GM18873 (cell line): ENCODE results near the gene PIGW.

Experiments used
- ATAC-seq: cut with Tn5 transposase; IDR thresholded peaks from one replicate; pipeline ENCODE4 v1.9.1; 2021; ENCODE audit warnings: mild to moderate bottlenecking, moderate library complexity, moderate number of reproducible peaks; ENCODE audit not compliant: unreplicated experiment, low FRiP score

PIGW gene

DNA sequence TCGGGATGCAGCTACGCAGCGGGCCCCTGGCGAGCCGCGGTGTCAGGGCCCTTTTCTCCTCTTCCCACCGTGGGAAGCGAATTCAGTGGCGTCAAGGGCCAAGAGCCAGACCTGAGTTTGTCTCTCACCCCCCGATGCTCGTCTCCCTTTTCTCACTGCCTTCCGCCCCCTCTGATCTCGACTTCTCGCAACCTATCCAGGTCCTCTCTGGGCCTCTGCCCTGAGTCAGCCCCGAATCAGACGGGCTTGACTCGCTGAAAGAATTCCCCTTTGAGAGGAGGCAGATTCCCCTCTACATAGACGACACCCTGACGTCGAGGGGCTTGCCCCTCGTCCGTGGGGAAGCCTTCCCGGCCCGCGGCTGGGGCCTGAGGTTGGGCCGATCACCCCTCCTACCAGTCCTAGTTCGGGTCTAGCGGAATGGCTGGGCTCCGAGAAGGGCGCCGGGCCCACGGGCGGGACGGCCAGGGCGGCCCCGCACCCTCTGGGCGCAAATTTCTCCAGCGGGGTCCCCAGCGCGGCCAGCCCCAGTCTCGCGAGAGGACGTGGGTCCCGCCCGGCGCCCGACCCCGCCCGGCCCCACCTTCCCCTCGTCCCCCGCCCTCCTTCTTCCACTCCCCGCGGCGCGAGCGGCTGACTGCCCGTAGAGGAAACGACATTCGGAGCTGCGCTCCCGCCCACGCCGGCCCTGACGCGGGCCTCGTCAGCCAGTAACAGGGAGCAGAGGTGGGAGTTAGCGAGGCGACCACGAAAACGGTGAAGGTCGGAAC is 9.7 kb downstream of the PIGW start, which contains the start of gene GGNBP2:
Gene GGNBP2, plus strand, starts transcription at position 613 of the 770 bp plus-strand sequence. CDS start 806 bp downstream, outside the sequence.
- peak; percentile 35 for ATAC-seq

DNA sequence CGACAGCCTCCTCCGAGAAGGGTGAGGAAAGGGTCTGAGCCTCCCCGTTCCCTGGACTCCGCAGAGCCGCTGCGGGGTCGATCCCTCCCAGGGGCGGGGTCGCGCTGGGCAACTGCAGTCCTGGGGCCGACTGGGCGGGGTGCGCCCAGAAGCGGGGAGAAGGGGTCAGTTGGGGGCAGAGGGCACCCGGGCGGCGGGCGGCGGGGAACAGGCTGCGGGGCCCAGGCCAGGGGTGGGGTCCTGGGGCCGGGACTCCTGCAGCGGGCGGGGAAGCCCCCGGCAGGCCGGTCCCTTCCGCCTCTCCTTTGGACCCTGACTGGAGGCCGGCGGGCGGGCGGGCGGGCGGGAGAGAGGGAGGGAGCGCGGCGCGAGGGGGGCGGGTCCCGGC is 10.3 kb downstream of the PIGW start:
- no peak for ATAC-seq

DNA sequence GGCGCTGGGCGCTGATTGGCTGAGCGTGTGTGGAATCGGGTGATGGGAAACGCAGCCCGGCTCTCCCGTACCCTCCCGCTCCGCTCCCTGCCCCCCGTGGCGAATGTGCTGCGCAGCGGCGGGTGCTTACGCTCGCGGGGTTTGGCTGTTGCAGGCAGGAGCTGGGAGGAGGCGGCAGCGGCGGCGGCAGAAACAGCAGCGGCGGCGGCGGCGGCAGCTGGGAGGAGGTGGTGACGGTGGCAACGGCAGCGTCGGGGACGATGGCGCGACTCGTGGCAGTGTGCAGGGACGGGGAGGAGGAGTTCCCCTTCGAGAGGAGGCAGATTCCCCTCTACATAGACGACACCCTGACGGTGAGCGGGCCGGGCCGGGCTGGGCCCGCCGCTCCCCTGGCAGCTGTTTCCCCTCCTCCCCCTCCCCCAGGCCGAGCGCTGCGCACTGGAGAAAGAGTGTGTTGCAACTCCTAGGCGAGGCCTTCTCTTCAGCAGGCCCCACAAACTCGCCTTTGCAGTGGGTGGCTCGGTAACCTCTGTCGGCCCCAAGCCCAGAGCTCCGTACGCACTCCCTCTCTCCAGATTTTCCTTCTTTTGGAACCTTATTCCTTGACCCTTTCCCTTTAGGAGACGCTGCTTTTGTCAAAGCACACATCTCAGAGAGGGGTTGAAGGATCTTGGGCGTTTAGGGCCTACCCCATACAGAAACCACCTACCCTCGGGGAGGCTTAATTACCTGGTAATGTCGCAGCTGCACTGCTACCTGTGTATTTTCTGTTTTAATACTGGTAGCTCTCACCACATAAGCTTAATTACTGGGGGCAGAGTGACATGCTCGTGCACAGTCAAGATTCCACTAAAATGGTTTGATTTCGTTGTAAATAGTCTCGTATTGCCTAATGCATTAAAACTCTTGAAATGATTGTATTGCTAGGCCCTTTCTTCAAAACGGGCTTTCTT is 11.0 kb downstream of the PIGW start:
- peak; percentile 54 for ATAC-seq

DNA sequence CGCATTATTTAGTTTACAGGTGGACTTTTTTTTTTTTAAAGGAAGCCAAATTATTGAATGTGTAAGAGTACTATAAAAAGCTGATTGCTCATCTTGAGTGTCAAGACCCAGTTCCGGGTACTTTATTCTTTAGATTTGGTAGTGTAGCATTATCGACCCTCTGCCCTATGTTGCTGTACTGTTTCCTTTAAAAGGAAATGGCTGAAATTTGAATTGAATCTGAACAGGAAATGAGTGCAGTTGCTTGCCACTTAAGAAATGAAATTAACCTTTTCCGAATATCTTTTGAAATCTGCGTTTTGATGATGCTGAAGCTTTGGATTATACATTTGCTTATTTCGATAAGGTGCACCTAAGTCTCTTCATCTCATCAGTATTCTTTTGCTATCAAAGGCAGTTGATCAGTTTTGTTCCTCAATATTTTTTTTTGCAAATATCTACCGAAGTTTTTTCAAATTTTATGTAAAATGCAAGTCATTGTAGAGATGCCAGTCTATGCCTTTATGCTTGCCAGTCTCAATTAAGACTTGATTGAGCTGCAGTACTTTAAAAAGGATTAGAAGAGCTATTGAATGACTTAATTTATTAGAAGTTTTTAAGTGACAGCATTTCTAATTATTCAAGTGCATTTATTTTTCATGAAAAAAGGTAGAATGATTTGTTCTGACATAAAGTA is 11.8 kb downstream of the PIGW start:
- no peak for ATAC-seq

DNA sequence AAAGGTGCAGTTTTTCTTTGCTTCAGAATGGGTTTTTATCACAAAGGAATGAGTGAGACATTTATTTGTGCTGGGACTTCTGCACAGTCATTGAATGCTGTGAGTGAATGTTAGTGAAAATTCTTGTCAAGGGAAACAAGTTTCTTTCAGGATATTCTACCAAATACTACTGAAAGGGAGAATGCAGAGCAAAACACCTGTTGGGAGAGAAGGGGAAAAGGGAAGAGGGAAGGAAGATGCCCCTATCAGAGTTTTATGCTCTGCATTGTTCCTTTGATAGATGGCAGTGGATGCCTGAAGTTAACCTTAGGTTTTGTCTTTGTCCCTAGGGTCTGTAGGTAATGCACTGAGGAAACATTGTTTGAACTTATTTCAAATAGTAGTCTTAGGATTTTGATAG is 13.0 kb downstream of the PIGW start:
- ATAC-seq, result no peak

DNA sequence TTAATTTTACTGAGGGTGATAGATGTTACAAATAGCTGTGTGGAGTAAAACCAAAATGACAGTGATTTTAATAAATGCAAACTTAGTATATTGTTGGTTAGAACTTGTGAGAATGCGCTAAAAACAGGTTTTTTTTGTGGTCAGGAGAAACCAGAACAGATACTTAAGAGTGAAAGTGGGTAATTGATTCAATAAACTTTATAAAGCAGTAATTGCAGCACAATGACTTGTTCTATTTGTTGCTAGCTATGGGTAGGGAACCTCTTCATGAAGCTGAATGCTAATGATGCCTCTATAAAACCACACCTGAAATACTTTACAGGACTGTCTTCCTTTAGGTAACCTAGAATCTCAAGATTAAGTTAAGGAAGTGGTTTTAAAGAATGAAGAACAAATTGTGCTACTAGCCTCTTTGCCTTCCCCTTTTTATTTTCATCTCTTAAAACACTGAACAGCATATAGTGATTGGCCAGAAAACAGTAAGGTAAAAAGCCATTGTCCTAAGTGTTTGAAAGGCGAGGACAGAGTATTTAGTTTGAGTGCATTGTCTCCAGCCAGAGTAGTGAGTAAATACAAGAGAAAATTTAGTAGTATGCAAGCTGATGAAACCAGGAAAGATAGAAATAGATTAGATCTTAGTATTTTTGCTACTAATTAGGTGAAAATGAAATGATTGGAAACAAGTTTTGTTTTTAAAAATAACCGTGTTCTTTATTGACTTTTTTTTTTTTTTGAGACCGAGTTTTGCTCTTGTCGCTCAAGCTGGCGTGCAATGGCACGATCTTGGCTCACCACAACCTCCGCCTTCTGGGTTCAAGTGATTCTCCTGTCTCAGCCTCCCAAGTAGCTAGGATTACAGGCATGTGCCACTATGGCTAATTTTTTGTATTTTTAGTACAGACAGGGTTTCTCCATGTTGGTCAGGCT is 16.0 kb downstream of the PIGW start:
- ATAC-seq, result no peak

DNA sequence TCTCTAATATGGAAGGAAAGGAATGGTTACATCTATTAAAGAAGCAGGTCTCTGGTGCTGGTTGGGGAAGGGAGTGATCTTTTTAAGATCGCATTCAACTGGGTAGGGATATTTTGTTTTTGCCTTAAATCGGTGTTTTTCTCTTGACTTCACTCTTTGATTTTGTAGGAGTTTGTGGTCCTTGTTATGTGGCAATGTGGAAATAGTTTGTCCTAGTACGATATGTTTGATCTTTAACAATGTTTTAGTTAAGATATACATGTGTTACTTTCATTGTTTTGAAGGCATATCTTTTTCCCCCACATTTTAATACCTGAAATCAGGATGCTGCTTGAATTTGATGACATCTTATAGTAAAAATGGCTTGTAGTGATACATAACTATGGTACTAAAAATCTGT is 18.7 kb downstream of the PIGW start:
- ATAC-seq, result no peak

DNA sequence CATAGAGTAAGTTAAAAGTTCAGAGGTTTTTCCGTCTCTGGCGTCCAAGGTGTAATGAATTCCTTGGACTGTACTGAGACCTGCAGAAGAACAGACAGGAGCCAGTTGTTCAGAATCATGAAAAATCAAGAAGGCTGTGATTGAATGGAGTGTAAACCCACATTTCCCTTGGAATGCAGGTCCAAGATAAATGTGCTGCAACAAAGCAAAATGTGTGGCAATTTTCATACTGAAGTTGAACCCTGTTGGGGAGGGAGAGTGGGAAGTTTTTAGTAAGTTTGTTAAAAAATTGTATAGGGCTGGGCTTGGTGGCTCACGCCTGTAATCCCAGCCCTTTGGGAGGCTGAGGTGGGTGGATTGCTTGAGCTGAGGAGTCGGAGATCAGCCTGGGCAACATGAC is 31.3 kb downstream of the PIGW start:
- ATAC-seq, result no peak

DNA sequence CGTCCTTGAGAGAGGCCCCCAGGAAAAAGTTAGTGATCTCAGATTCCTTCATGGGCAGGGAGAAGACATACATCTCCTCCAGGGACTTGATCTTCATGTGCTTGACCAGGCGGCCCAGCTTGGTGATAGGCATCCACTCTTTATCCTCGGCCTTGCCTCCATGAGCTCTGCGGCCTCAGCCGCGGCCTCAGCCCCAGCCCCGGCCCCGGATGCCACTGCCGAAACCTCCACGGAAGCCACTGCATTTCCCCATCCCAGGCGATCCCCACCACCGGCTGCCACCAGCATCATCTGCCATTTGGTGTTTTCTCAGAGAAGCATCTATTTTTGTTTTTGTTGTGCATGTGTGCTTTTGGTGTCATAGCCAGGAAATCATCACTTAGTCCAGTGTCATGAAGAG is 40.2 kb downstream of the PIGW start:
- no peak for ATAC-seq

DNA sequence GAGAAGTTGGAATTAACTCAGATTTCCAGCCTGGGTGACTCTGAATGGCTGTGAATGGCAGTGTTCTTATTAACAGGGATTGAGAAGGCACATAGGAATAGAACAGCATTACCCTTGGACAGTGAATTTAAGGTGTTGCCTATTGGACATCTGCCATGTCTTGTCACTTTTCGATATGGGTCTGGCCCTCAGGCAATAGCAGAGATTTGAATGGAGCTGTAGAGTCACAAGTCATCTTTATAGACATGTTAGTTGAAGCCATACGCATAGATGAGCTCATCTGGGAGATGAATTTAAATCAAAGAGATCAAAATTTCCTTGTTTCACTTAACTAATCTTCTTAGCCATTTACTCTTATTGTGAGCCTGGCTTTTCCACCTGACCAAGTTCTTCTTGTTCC is 42.0 kb downstream of the PIGW start:
- ATAC-seq, result no peak

DNA sequence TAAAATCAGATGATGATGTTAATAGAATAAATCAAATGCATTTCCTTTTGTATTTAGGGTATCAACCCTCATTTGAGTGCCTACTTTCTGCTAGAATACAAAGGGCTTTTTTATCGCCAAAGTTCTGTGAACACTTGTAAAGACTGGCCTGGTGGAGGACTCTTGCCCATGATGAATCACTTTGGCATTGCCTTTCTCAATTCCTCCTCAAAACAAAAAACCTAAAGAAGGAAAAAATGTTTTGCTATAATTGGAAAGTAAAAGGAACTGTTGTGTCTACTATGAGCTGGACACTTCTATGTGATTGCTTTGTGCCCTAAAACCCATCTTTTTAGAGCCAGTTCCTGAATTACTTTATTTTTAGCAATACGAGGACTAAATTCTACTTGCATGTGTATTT is 43.9 kb downstream of the PIGW start:
- no peak for ATAC-seq

DNA sequence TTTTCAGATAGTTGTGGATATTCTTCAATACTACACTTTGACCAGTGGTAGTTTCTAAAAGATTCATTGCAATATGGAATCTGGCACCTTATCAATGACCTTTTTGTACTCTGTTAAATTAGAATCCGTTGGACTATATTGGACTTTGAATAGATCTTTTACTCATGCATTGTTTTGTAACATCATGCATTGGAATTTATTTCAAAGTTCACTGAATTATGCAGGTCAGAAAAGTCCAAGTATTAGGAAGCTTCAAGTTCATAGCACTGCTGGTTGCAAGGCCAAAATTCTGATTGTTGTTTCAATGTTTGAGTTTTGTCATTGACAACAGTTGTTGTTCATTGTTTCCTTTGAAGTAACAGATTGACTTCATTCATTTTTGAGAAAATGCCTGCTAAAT is 49.0 kb downstream of the PIGW start:
- no peak for ATAC-seq

DNA sequence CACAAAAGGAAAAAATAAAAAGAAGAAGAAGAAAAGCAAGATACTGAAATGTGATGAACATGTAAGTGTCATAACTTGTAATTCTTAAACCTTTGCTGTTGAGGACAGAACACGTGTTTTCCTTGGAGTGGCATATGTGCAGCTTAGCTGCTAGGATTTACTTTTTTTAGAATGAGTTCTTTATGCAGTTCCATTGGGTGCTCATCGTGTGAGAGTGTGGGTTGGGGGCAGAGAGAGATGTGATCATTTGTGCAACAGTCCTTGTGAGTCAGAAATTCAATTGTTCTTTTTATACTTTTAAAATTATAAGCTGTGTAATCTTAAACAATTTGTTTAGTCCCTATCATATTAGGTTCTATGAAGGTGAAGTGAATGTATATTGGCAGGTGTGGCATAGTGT is 51.4 kb downstream of the PIGW start:
- no peak for ATAC-seq
